Panc1 (cell line): ENCODE data around the gene CCSER2. TPM values are rescaled to one million over a fixed set of nuclear protein-coding genes. Genes with fewer than 3 reads are reported as not detected.

ENCODE experiments used
- ATAC-seq: fragments of 200-7000 bp; cut with Tn5 transposase; 2 replicates; pipeline ENCODE4 v1.9.1; 2020; ENCODE audit warnings: mild to moderate bottlenecking, moderate library complexity
- BruUV-seq: library from RNA; stranded (reverse); fragments of 400-500 nt; replicated peaks from 2 replicates; lab custom pipeline; 2021; lab: Mats Ljungman, UMichigan
- CTCF ChIA-PET: fragments of 300-600 bp; sonication (Branson Sonifier 250); formaldehyde crosslinking; loops from one replicate; lab custom pipeline; 2022; ENCODE audit warnings: antibody characterized with exemption; lab: Charles Lee
- POLR2A ChIA-PET: fragments of 300-600 bp; sonication (Branson Sonifier 250); formaldehyde crosslinking; loops from one replicate; lab custom pipeline; 2022; ENCODE audit warnings: antibody characterized with exemption; lab: Charles Lee
- DNase-seq: peaks from one replicate; pipeline ENCODE4 v3.0.0-alpha.2; 2010; ENCODE audit warnings: low read depth, low spot score
- H3K27ac ChIP-seq: 2 replicates; pipeline ENCODE4 v1.5.1; 2011; ENCODE audit warnings: mild to moderate bottlenecking, low read length, inconsistent platforms
- H3K27me3 ChIP-seq: fragments of 200-500 bp; sonication (Bioruptor generic); 2 replicates; pipeline ENCODE4 v1.6.0; 2014; ENCODE audit warnings: low read length, inconsistent platforms; ENCODE audit not compliant: control insufficient read depth, insufficient read depth
- H3K36me3 ChIP-seq: fragments of 200-500 bp; sonication (Bioruptor generic); 2 replicates; pipeline ENCODE4 v1.5.1; 2014; ENCODE audit warnings: inconsistent platforms, mild to moderate bottlenecking, low read length, moderate library complexity; ENCODE audit not compliant: control insufficient read depth, insufficient read depth
- H3K4me1 ChIP-seq: 2 replicates; pipeline ENCODE4 v1.5.1; 2011; ENCODE audit warnings: inconsistent platforms, mild to moderate bottlenecking, low read length, moderate library complexity; ENCODE audit not compliant: control insufficient read depth, insufficient read depth
- H3K4me3 ChIP-seq, 2 experiments: 2 replicates each; pipeline ENCODE4 v1.5.1; 2011 to 2012; ENCODE audit warnings: low read depth in 2 of 2, low read length in 2 of 2, mild to moderate bottlenecking in 2 of 2, inconsistent platforms in 1 of 2, moderate library complexity in 1 of 2
- H3K9me3 ChIP-seq: fragments of 200-500 bp; sonication (Bioruptor generic); 2 replicates; pipeline ENCODE4 v1.5.1; 2014; ENCODE audit warnings: low read depth, mild to moderate bottlenecking, inconsistent platforms, low read length, moderate library complexity; ENCODE audit not compliant: control insufficient read depth, insufficient read depth
- CTCF ChIP-seq: fragments of 450-650 bp; IDR thresholded peaks from 2 replicates; pipeline ENCODE4 v1.5.1; 2017; ENCODE audit warnings: mild to moderate bottlenecking
- POLR2AphosphoS5 ChIP-seq: IDR thresholded peaks from 2 replicates; pipeline ENCODE4 v1.6.1; 2012; ENCODE audit warnings: mild to moderate bottlenecking, low read depth, low read length, moderate library complexity
- REST ChIP-seq, 2 experiments: IDR thresholded peaks; 2 replicates each; pipeline ENCODE4 v1.6.1; 2011 to 2012; ENCODE audit warnings: low read depth in 2 of 2, control low read depth in 1 of 2, low read length in 1 of 2, mild to moderate bottlenecking in 1 of 2, moderate library complexity in 1 of 2; ENCODE audit not compliant: insufficient read depth in 1 of 2
- SIN3A ChIP-seq: IDR thresholded peaks from 2 replicates; pipeline ENCODE4 v1.6.1; 2012; ENCODE audit warnings: low read depth, mild to moderate bottlenecking, low read length, moderate library complexity, borderline replicate concordance; ENCODE audit not compliant: insufficient read depth
- TCF7L2 ChIP-seq: IDR thresholded peaks from 2 replicates; pipeline ENCODE4 v1.6.1; 2011; ENCODE audit warnings: mild to moderate bottlenecking, low read depth, low read length, inconsistent platforms
- in situ Hi-C: cut with HindIII; loops from 2 replicates; pipeline ENCODE4 v1.10.0; 2016; ENCODE audit warnings: low sequenced_read_pairs, low pct_unique_long_range_greater_than_20kb
- intact Hi-C: fragments of 100-400 bp; cut with micrococcal nuclease; formaldehyde crosslinking; loops from one replicate; pipeline ENCODE4 v1.10.0; 2022; ENCODE audit not compliant: unreplicated experiment
- total RNA-seq: library from RNA; stranded (reverse); gene quantifications from one replicate; pipeline ENCODE4 v1.2.1, GENCODE V29; 2021; ENCODE audit not compliant: unreplicated experiment

Gene CCSER2
- total RNA-seq, 1 experiment from 2014 or later, result 63.7 TPM

- ChIA-PET CTCF (no interaction called here), POLR2A (no interaction called here)
Observed at GRCh38 chr10:84331091-84331490, 2.7 kb downstream of the CCSER2 start.

GRCh38 chr10:84333864-84334451 lies 5.6 kb downstream of the CCSER2 start:
- no peaks in the 10 kb centered on the region; the same call in 1 of the 2 replicates for H3K36me3 ChIP-seq
- POLR2A ChIA-PET, result no interaction called here
- TF ChIP-seq POLR2AphosphoS5 (no peak), TCF7L2 (no peak), SIN3A (no peak), REST (IDR thresholded peaks at IDR 0.05; ENCODE audit: insufficient read depth in 1 of 2, low read depth in 2 of 2, low read length in 1 of 2) (no peak), CTCF (no peak)
- H3K27ac ChIP-seq, result no peak overlapping the region
- H3K27me3 ChIP-seq, result no peaks in the 10 kb centered on the region
- no peaks in the 10 kb centered on the region for H3K9me3 ChIP-seq
- intact Hi-C loops (no loop called here), in situ Hi-C loops (no loop called here)
- H3K4me1 ChIP-seq, result peaks cover 17% of the 10 kb centered on the region
- ATAC-seq (no peak), DNase-seq (no peak)
- no peak overlapping the region for H3K4me3 ChIP-seq
- no TSS peak for BruUV-seq
- CTCF ChIA-PET, result interaction anchor here (1.3 kb wide), 1 partner anchor 18 kb away, joined by 5 read pairs; no protein-coding TSS in a partner anchor

More at GRCh38 chr10:84331091-84331490, 2.7 kb downstream of the CCSER2 start:
- no TSS peak for BruUV-seq
- H3K27me3 ChIP-seq, result no peaks in the 10 kb centered on the region
- intact Hi-C loops (no loop called here), in situ Hi-C loops (no loop called here)
- peaks cover 21% of the 10 kb centered on the region for H3K4me1 ChIP-seq
- no peak for DNase-seq
- H3K36me3 ChIP-seq, result no peaks in the 10 kb centered on the region; the same call in 1 of the 2 replicates
- no peak for ATAC-seq
- TF ChIP-seq REST (IDR thresholded peaks at IDR 0.05; ENCODE audit: insufficient read depth in 1 of 2, low read depth in 2 of 2, low read length in 1 of 2) (no peak), SIN3A (no peak), POLR2AphosphoS5 (no peak), TCF7L2 (no peak), CTCF (no peak)
- H3K27ac ChIP-seq, result no peak overlapping the region
- H3K4me3 ChIP-seq, result no peak overlapping the region
- no peaks in the 10 kb centered on the region for H3K9me3 ChIP-seq
